ENCODE data around the gene ZNF620. TPM values are rescaled to one million over a fixed set of nuclear protein-coding genes. Genes with fewer than 3 reads are reported as not detected.
A peak's percentile ranks its signal among the peaks of the same experiment; 100 is the strongest.
"Not testable (repeated sequence)": the region's sequence is repeated elsewhere in the genome, so short reads cannot be mapped to it uniquely, and the experiment has no call there.

Gene ZNF620
- total RNA-seq, 1 experiment from 2014 or later = 0.36 TPM

DNA sequence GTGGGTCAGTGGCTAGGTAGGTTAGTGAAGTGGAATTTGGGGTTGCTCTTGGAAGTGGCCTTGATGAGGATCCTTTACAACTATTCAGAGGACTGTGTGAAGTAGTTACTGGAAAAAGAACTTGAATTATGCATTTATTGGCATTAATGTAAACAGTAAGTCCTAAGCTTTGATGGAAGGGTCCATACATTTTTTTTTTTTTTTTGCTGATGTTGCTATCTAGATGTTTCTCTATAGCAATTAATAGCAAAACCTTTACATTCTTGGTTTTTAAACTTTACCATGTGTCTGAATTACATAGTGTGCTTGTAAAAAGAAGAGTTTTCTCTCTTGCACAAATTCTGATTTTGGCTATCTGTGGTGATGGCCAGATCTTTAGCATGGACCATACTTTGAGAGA, 28.4 kb downstream of the ZNF620 start:
- H3K4me3 ChIP-seq = no peak overlapping the region
- H3K9me3 ChIP-seq = peaks cover 1% of the 10 kb centered on the region; the same call in 1 of the 2 replicates
- H3K27me3 ChIP-seq = no peaks in the 10 kb centered on the region
- peaks cover 53% of the 10 kb centered on the region for H3K36me3 ChIP-seq
- no peak for DNase-seq

GRCh38 chr3:40546816-40547215, 41.0 kb downstream of the ZNF620 start:
- Histone ChIP-seq H3K36me3 (no peaks in the 10 kb centered on the region), H3K9me3 (no peaks in the 10 kb centered on the region), H3K27me3 (no peaks in the 10 kb centered on the region), H3K4me3 (no peak overlapping the region)
- DNase-seq = peak; percentile 51

DNA sequence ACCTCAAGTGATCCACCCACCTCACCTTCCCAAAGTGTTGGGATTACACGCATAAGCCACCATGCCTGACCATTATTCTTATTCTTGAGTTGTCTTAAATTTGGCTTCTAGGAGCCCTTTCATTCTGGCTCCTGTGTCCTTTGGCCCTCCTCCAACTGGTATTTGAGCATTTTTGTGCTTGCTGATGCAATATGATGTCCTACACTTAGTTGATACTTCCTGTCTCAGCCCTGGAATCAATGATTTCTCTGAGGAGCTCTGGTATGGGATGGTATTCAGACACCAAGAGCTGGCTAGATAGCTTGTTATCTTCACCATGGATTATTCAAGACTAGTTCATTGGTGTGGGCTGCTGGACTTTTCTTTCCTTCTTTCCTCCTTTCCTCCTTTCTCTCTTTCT, 44.3 kb downstream of the ZNF620 start:
- H3K9me3 ChIP-seq = no peaks in the 10 kb centered on the region
- H3K27me3 ChIP-seq = no peaks in the 10 kb centered on the region
- H3K36me3 ChIP-seq = no peaks in the 10 kb centered on the region
- no peak overlapping the region for H3K4me3 ChIP-seq
- no peak for DNase-seq

GRCh38 chr3:40557575-40558161, 51.8 kb downstream of the ZNF620 start:
- H3K27me3 ChIP-seq = no peaks in the 10 kb centered on the region
- no peak overlapping the region for H3K4me3 ChIP-seq
- DNase-seq = no peak
- H3K9me3 ChIP-seq = no peaks in the 10 kb centered on the region
- no peaks in the 10 kb centered on the region for H3K36me3 ChIP-seq

DNA sequence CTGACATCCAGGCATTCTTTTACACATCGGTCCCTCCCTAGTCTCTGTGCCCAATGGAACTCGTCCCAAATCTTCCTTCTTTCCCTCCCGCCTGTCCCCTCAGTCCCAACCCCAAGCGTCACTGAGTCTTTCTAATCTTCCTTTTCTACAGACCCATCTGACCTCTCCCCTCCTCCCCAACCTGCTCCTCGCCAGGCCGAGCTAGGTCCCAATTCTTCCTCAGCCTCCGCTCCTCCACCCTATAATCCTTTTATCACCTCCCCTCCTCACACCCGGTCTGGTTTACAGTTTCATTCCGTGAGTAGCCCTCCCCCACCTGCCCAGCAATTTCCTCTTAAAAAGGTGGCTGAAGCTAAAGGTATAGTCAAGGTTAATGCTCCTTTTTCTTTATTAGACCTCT, 56.6 kb downstream of the ZNF620 start:
- H3K36me3 ChIP-seq, H3K27me3 ChIP-seq, H3K4me3 ChIP-seq, DNase-seq, H3K9me3 ChIP-seq: not testable (repeated sequence)

DNA sequence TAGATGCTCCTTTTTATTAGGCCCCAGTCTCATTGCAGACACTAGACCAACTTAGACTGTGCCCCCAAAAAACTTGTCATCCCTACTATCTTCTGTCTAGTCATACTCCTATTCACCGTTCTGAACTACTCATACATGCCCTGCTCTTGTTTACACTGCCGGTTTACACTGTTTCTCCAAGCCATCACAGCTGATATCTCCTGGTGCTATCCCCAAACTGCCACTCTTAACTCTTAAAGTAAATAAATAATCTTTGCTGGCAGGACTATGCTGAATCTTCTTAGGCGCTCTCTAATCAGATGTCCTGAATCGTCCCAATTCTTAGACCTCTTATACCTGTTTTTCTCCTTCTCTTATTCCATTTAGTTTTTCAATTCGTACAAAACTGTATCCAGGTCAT, 59.8 kb downstream of the ZNF620 start:
- DNase-seq, H3K27me3 ChIP-seq, H3K4me3 ChIP-seq, H3K9me3 ChIP-seq, H3K36me3 ChIP-seq: not testable (repeated sequence)

DNA sequence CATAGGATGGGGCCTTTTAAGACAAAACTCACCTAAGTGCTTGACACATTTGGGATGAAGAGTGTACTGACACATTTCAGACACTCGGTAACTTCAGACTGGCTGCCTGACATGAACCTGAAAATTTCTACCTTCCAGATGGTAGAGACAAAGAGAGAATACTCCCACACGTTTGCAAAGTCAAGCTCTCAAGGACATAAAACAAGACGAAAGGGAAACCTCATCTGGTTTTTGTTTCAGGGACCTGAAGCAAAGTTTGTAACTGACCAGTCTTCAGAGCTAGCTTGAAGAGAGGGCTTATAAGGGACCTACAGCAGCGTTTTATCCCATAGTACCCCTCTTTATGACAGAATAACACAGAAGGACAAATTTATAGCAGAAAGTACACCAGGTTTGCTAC, 60.9 kb downstream of the ZNF620 start:
- H3K4me3 ChIP-seq = no peak overlapping the region
- no peak for DNase-seq
- H3K27me3 ChIP-seq = no peaks in the 10 kb centered on the region
- no peaks in the 10 kb centered on the region for H3K36me3 ChIP-seq
- H3K9me3 ChIP-seq = no peaks in the 10 kb centered on the region

Other genes starting within 250 kb of the ZNF620 start
- 11.8 and 16.2 TPM in 2 replicates for gene EIF1B, start 196.3 kb upstream of the ZNF620 start, total RNA-seq (2014; rRNA removed; shearing (Covaris generic); ENCODE audit: low replicate concordance)
- not detected in 2 replicates for gene ENTPD3, start 118.9 kb upstream of the ZNF620 start, total RNA-seq (2014; rRNA removed; shearing (Covaris generic); ENCODE audit: low replicate concordance)
- 151 and 350 TPM in 2 replicates for gene RPL14, start 48.7 kb upstream of the ZNF620 start, total RNA-seq (2014; rRNA removed; shearing (Covaris generic); ENCODE audit: low replicate concordance)
- 0.79 and 2.2 TPM in 2 replicates for gene ZNF619, start 28.9 kb upstream of the ZNF620 start, total RNA-seq (2014; rRNA removed; shearing (Covaris generic); ENCODE audit: low replicate concordance)
- gene ZNF621, start 18.9 kb downstream of the ZNF620 start, total RNA-seq (2014; rRNA removed; shearing (Covaris generic); ENCODE audit: low replicate concordance) = 3.6 and 10.2 TPM in 2 replicates